NCI-H526 (cell line): ENCODE results near the gene TEDC1.
A peak's percentile ranks its signal among the peaks of the same experiment; 100 is the strongest.

Experiments used
- DNase-seq, 2 experiments: peaks; one replicate each; lab custom pipeline; 2025; lab: John Stamatoyannopoulos, UW

Gene TEDC1

GRCh38 chr14:105525861-105526775, 35.1 kb downstream of the TEDC1 start, which contains the start of gene TMEM121:
TSS of gene TMEM121 (plus strand) at chr14:105526583. CDS start at chr14:105528835, 2,252 bp downstream.
- DNase-seq = peak in 1 of 2 experiments; percentile 55

DNA sequence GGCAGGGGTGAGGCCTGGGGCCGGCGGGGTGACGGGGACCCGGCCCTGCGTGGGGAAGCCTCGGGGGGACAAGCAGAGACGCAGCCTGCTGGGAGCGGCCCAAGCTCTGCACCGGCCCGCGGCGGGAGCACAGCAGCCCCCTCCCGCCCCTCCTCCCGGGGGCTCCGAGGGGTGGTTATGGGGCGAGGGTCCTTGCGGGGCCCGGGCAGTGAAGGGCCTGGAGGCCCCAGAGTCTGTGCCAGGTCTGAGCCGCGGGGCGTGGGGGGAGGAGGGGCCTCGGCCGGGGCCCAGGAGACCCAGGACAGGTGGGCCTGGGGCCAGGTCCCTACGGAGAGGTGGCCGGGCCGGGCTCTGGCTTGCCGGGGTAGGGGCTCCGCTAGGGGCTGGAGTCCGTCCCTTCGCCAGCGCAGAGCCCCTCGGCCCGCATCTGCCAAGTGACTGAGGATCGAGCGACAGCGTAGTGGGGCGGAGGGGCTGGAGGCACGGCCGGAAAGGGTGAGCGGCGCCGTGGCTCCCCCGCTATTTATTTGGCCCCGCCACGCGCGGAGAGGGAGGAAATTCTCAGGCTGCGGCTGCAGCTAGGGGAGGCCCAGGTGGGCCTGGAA, 35.8 kb downstream of the TEDC1 start:
- DNase-seq = peak in 1 of 2 experiments; percentile 39

- no peak for DNase-seq
These were observed 36.4 kb downstream of the TEDC1 start for GRCh38 chr14:105527381-105527825.

DNA sequence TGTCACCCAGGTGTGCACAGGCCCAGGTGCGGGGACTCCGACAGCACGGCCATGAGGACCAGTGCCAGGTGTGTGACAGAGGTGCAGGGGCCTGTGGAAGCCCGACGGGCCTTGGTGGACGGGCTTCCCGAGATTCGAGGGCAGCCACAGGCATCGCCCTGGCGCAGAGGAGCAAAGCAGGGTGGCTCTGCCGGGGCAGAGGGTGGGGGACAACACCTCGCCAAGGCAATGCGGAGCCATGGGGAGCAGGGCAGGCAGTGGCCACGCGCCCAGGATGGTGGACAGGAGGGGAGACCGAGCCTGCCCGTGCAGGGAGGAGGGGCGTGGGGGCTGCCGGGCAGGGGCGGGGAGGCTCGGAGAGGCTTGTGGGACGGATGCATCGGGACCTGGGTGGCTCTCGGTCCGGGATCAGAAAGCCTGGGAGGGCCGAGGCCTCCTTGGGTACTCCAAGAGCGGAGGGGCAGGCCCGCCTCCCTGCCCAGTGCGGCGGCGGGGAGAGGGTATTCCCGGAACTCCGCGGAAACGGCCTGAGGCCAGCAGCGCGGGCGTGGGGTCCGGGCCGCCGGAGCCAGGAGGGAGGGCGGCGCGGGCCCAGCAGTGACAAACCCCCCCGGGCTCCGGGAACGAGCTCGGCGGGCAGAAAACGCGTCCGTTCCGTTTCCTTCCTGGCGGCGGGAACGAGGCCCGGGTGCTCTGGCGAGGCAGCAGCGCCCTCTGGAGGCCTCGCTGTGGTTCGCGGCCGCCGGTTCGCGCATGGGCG, 37.0 kb downstream of the TEDC1 start:
- peak in 1 of 2 experiments; percentile 82 for DNase-seq

GRCh38 chr14:105528586-105529318, 37.7 kb downstream of the TEDC1 start:
- no peak for DNase-seq

- no peak for DNase-seq
These were observed 38.2 kb downstream of the TEDC1 start for GRCh38 chr14:105529319-105529568.

- no peak for DNase-seq
These were observed 38.7 kb downstream of the TEDC1 start for GRCh38 chr14:105529569-105530284.

GRCh38 chr14:105530285-105531087, 39.4 kb downstream of the TEDC1 start:
- DNase-seq = no peak

DNA sequence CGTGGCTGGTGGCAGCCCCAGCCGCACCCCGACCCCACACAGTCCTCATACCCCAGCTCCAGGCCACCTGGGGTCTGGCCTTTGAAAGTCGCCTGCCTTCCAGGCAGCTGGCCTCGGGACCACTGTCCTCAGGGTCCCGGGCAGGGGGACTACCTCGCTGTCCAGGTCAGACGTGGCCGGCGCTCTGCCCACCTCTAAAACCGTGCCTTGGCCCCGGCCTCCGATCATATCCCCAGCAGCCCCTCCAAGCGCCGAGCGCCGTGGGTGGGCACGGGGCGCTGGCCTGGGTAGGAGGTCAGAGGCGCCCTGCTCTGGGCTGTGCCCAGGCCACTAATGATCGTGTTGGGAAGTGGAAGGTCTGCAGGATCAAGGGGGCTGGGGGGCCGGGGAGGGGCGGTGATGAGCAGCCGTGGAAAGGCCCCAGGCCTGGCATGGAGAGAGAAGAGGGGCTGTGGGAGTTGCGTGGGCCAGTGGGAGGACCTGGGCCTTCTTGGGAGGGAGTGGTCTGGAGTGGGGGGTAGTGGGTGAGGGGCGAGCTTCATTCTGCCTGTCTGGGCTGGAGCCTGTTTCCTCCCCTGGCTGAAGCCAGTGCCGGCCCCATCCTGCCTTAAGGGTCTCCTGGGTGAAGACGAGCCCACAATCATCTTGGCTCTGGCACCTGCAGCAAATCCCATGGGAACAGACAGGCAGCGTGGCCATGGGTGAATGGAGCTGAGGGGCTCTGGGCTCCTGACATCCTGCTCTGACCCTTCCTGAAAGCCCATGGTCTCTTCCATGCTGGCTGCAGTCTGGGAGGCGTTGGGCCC, 40.2 kb downstream of the TEDC1 start:
- no peak for DNase-seq

DNA sequence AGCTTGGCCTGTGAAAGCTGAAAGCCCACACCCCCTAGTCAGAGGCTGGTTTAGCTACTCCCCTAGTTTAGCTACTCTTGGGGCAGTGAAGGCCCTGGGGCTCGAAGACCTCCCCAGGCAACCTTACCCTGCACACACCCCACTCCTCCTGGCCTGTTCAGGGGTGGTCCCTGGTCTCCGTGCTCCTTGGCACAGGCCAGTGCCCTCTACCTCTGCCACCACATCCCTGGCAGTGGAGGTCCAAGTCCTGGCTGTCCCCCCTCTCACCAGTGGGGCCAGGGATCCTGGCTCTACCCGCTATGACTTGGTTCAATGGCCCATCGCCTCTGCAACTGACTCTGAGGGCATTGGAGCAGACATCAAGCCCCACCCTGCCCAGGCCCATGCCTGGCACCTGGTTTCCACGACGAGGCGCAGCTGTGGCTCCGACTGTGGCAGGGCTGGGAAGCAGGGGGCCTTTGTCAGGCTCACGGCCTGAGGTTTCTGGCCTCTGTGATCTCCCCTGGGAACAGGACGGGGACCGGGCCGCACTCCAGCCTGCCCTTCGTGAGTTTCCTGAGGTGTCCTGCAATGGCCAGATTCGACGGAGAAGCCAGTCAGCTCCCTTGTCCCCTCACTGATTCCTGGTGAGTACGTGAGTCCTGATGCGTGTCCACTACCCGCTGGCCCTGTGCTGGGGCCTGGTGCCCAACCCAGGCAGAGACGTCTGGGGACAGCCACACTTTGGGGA, 41.0 kb downstream of the TEDC1 start:
- DNase-seq = no peak

GRCh38 chr14:105532735-105533141, 41.7 kb downstream of the TEDC1 start:
- DNase-seq = peak in 1 of 2 experiments; percentile 51

- no peak for DNase-seq
These were observed 42.3 kb downstream of the TEDC1 start for GRCh38 chr14:105533391-105533790.

GRCh38 chr14:105533811-105534498, 42.9 kb downstream of the TEDC1 start:
- no peak for DNase-seq

- no peak for DNase-seq
These were observed 43.5 kb downstream of the TEDC1 start for GRCh38 chr14:105534586-105534985.

GRCh38 chr14:105536051-105536450, 45.0 kb downstream of the TEDC1 start:
- no peak for DNase-seq

DNA sequence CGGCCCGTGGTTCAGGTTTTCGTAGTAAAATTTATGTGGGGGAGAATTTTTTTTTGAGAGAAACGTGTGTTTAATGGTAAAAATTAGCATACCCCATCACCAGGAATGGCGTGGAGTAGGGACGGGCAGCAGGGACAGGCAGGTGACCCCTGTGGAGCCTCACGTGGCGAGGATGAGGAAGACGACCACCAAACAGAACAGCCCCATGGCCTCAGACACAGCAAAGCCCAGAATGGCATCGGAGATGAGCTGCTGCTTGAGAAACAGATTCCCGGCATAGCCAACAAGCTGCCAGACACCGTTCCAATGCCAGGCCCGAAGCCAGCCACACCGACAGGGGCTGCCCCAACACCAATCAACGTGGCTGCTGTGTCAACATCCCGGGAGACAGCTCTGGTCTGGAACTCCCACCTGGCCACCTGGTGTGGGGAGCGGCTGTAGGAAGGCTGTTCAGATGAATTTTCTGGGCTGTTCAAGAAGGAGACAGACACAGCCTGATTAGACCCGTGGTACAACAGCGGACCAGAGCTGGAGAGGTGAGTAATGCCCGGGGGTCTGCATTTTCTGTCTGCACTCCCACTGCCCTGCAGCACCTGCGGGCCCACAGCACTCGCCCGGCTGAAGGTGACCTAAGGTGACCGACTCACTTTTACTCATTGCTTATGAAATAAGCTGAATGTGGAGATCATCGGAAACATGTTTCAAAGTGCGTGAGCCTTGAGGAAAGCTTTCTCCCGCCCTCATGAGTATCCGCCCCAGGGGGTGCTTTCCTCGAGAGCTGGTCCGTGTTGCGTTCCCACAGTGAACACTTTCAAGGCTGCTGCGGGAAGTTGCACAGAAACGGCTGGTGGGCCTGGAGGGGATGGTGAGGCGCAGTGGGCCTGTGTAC, 45.9 kb downstream of the TEDC1 start:
- no peak for DNase-seq
